MG63 (cell line): Measurements from ENCODE around the gene PDE3B. TPM values are rescaled to one million over a fixed set of nuclear protein-coding genes. Genes with fewer than 3 reads are reported as not detected.
"Not testable (repeated sequence)": the region's sequence is repeated elsewhere in the genome, so short reads cannot be mapped to it uniquely, and the experiment has no call there.

Source experiments
- DNase-seq: peaks from one replicate; pipeline ENCODE4 v3.0.0-alpha.2; 2020
- H3K27me3 ChIP-seq: fragments of 250-450 bp; sonication (Bioruptor Pico); 2 replicates; pipeline ENCODE4 v1.5.1; 2020; ENCODE audit warnings: mild to moderate bottlenecking, moderate library complexity
- H3K36me3 ChIP-seq: fragments of 250-450 bp; sonication (Bioruptor Pico); 2 replicates; pipeline ENCODE4 v1.5.1; 2020; ENCODE audit warnings: mild to moderate bottlenecking, moderate library complexity
- H3K4me3 ChIP-seq: fragments of 250-450 bp; sonication (Bioruptor Pico); 2 replicates; pipeline ENCODE4 v1.5.1; 2020; ENCODE audit warnings: mild to moderate bottlenecking, moderate library complexity
- H3K9me3 ChIP-seq: fragments of 250-450 bp; sonication (Bioruptor Pico); 2 replicates; pipeline ENCODE4 v1.5.1; 2020; ENCODE audit warnings: mild to moderate bottlenecking, moderate library complexity
- total RNA-seq: library from RNA; depleted of rRNA; stranded (reverse); fragments of >200 nt; shearing (Covaris generic); gene quantifications from 2 replicates; pipeline ENCODE4 v1.2.3, GENCODE V29; 2014; ENCODE audit warnings: low replicate concordance; rRNA removed

The PDE3B gene
- total RNA-seq, result not detected in 2 replicates

DNA sequence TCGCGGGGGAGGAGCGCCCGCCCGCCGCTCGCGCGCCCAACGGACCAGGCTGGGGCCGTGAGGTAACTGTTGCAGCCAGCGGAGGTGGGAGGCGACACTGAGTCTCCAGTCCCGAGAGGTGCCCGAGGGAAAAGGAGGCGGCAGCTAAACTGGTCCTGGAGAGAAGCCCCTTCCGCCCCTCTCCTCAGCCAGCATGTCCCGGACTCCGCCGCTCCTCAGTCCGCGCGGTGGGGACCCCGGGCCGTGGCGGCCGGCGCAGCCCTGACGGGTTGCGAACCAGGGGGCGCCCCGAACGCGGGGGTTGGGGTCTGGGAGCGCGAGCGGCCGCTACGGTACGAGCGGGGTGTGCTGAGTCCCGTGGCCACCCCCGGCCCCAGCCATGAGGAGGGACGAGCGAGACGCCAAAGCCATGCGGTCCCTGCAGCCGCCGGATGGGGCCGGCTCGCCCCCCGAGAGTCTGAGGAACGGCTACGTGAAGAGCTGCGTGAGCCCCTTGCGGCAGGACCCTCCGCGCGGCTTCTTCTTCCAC lies at the start of gene PDE3B:
TSS of gene PDE3B (plus strand) at position 108 of the 529 bp plus-strand sequence. CDS start at position 380, 272 bp downstream.
- Histone ChIP-seq H3K4me3 (peak within 1 kb of the TSS; percentile 48), H3K36me3 (no peaks in the 10 kb centered on the region), H3K9me3 (no peaks in the 10 kb centered on the region), H3K27me3 (peaks cover 34% of the 10 kb centered on the region)
- peak; percentile 42 for DNase-seq

DNA sequence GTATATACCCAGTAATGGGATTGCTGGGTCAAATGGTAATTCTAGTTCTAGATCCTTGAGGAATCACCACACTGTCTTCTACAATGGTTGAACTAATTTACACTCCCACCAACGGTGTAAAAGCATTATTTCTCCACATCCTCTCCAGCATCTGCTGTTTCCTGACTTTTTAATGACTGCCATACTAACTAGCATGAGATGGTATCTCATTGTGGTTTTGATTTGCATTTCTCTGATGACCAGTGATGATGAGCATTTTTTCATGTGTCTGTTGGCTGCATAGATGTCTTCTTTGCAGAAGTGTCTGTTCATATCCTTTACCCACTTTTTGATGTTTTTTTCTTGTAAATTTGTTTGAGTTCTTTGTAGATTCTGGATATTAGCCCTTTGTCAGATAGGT lies 48.3 kb upstream of the PDE3B start:
- H3K9me3 ChIP-seq, DNase-seq, H3K4me3 ChIP-seq, H3K27me3 ChIP-seq, H3K36me3 ChIP-seq: not testable (repeated sequence)

DNA sequence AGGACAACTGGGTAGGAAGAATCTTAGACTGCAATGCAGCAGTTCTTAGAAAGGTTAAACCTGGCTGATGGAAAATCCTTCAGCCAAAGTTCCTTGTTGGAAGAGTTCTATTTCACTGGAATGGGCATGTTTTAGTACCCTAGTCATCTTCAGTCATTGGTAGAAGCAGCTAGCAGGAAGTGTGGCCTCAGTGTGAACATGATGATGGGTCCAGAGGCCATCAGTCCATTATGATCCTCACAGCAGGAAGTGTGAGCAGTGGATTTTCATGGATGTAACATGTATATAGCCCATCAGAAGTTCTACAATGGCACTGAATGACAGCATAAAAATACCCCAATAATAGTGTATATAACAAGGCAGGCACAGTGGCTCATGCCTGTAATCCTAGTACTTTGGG lies 35.9 kb upstream of the PDE3B start:
- no peaks in the 10 kb centered on the region for H3K27me3 ChIP-seq
- DNase-seq, result no peak
- H3K9me3 ChIP-seq, result no peaks in the 10 kb centered on the region
- H3K36me3 ChIP-seq, result no peaks in the 10 kb centered on the region
- no peak overlapping the region for H3K4me3 ChIP-seq

DNA sequence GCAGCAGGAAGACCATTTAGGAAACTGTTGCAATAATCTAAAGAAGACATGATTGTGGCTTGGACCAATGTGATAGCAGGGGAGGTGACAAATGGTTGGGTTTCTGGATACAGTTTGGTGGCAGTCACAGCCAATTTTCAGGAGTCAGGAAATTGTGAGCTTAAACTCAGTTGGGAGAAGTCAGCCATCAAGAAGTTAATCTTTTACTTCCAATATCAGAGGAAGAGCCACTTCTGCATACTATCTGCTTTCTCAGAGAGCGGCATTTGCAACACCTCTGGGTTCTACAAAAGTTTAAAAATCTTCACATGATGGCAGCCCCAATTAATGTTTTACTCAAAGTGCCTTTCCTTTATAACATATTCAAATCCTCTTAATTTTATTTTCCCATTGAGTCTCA lies 33.7 kb upstream of the PDE3B start:
- H3K36me3 ChIP-seq, result no peaks in the 10 kb centered on the region
- no peaks in the 10 kb centered on the region for H3K27me3 ChIP-seq
- DNase-seq, result no peak
- H3K9me3 ChIP-seq, result no peaks in the 10 kb centered on the region
- no peak overlapping the region for H3K4me3 ChIP-seq

DNA sequence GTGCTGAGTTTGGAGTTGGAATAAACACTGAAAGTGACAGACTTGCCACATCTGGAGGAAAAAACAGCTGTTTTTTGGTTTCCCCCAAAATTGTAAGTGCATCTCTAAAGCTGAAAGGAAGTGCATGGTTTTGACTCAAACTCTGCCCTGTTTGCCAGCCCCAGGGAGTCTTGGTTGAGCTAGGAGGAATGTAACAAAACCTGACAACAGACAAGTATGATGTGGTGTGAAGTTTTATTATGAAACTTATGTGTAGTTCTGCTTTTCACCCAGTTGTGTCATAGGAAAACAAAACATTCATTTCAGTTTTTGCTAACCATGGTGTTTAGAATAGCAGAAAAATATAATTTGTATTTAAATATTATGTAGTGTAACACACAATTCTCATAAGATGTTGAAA lies 31.7 kb upstream of the PDE3B start:
- no peaks in the 10 kb centered on the region for H3K9me3 ChIP-seq
- no peak overlapping the region for H3K4me3 ChIP-seq
- DNase-seq, result no peak
- H3K36me3 ChIP-seq, result no peaks in the 10 kb centered on the region
- no peaks in the 10 kb centered on the region for H3K27me3 ChIP-seq

DNA sequence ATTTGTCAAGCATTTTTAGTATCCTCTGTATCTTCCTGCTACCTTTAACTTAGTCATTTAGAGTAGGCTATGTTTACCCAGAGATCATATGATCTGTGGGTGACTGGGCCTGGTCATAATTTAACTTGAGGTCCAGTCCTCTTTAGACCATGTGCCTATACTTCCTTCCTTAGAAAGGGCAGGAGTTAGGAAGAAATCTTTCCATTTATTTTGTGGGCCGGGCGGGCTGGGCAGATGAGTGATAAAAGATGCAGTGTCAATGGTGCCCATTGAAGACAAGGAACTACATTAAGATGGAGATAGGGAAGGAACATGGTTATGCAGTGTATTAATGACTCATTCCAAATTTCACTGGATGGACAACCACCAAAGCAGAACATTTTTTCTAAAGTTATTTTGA lies 30.9 kb upstream of the PDE3B start:
- Histone ChIP-seq H3K27me3 (no peaks in the 10 kb centered on the region), H3K9me3 (no peaks in the 10 kb centered on the region)
- no peak for DNase-seq

DNA sequence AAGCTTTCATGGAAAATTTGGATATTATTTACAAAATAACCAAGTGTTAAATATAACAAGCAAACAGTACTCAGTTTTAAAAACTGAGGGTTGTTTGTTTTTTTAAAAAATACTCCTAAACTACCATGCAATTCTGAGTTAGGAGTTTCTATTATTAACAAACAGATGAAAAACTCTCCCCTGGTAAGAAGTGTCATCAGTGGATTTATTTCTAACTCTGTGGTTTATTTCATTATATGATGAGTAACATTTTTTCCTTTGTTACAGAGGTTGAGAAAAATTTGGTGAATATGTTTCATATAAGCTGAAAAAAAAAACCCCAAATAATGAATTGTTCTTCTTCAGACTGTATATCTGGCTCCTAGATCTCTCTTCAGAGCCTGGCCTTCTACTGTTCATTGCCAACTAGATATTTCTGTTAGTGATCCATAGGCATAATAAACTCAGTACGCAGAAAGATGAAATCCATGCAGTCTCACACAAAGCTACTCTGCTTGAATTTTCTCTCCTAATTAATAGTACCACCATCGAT lies 29.4 kb upstream of the PDE3B start:
- H3K9me3 ChIP-seq, result no peaks in the 10 kb centered on the region
- H3K4me3 ChIP-seq, result no peak overlapping the region
- H3K27me3 ChIP-seq, result no peaks in the 10 kb centered on the region
- H3K36me3 ChIP-seq, result no peaks in the 10 kb centered on the region
- no peak for DNase-seq

More for the DNA sequence above, 30.9 kb upstream of the PDE3B start:
- no peak overlapping the region for H3K4me3 ChIP-seq
- H3K36me3 ChIP-seq, result no peaks in the 10 kb centered on the region

DNA sequence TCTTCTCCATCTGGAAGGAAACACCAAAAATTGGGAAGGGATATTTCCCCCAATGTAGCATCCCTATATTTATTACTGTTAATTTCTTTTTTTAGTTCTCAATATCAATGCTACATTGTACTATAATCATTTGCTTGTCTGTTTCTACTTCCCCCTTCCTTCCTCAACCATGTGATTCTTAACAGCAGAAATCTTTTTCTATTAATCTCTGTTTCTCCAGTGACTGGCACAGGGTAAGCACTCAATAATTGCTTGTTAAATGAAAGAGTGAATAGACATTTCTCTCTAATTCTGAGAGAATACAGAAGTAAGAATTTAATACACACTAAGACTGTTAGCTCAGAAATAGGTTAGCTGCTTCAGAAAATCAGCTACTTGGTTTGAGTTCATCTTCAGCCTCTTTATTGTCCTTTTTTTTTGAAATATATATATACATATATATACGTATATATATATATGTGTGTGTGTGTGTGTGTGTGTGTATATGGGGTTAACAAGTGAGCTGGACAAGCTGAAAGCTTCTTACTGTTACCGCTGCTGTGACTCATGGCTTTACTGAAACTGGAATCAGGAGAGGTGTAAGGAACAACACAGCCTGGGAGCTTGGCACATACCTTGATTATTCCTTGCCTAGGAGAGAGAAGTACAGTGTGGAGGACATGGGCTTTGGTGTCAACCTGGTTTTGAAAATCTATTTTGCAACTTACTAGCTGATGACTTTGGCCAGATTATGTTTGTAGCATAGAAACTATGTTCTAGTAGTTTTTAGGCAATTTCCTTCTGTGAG lies 26.2 kb upstream of the PDE3B start:
- H3K27me3 ChIP-seq, result no peaks in the 10 kb centered on the region
- H3K36me3 ChIP-seq, result no peaks in the 10 kb centered on the region
- H3K4me3 ChIP-seq, result no peak overlapping the region
- no peak for DNase-seq
- no peaks in the 10 kb centered on the region for H3K9me3 ChIP-seq

DNA sequence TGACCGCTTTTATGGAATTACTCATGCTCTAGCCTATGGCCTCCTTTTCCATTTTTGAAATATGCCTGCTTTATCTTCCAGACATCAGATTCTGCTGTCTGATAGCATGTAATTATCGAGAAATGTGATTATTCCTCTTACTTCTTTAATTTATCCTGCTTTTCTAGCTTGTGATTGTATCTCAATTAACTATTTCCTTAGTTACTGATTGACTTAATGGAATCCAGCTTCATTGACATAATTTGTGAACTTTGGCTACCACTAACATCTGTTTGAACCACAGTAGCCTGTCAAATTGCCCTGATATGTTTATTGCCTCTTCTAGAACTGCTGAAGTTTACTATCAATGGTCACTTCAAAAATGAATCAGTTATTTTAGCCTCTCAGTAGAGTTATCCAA lies 25.5 kb upstream of the PDE3B start:
- Histone ChIP-seq H3K27me3 (no peaks in the 10 kb centered on the region), H3K36me3 (no peaks in the 10 kb centered on the region), H3K9me3 (no peaks in the 10 kb centered on the region), H3K4me3 (no peak overlapping the region)
- no peak for DNase-seq

DNA sequence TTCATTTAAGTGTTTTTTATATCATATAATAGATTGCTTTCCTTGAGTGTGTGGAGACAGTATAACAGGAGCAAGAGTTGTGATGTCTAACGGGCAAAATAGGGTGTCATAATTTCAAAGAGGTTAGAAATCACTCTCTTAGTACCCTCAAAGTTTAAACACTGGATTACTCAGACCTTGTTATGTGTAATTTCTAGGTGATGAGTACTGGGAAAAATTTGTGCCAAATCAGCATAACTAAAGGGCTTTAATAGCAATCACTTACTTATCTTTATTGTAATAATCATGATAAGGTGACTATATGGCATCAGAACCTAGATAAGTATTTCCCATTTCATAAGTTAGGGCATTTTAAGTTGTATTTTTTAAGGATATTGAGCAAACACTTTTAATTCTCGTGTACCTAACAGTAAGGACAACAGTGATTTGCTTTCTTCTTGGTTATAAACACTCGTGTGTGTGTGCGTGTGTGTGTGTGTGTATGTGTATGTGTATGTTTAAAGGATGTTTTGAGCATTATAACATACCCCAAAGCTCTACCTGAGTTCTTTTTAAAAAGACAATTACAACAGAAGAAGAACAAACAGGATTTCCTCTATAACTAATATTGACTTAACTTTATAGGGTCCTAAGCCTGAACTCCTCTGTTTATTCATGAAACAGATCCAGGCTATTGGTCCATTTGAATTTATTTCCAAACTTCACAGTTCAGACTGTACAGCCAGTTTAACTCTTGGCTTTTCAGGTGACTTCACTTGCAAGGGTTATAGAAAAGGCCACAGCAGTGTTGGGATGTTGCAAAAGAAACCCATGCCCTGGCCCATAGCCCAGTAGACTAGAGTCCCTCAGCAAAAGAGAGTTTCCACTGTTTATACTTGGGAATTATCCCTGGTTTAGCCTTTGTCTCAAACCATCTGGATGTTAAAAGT lies 23.7 kb upstream of the PDE3B start:
- H3K9me3 ChIP-seq, result no peaks in the 10 kb centered on the region
- no peak for DNase-seq
- H3K27me3 ChIP-seq, result no peaks in the 10 kb centered on the region
- H3K4me3 ChIP-seq, result no peak overlapping the region
- no peaks in the 10 kb centered on the region for H3K36me3 ChIP-seq

DNA sequence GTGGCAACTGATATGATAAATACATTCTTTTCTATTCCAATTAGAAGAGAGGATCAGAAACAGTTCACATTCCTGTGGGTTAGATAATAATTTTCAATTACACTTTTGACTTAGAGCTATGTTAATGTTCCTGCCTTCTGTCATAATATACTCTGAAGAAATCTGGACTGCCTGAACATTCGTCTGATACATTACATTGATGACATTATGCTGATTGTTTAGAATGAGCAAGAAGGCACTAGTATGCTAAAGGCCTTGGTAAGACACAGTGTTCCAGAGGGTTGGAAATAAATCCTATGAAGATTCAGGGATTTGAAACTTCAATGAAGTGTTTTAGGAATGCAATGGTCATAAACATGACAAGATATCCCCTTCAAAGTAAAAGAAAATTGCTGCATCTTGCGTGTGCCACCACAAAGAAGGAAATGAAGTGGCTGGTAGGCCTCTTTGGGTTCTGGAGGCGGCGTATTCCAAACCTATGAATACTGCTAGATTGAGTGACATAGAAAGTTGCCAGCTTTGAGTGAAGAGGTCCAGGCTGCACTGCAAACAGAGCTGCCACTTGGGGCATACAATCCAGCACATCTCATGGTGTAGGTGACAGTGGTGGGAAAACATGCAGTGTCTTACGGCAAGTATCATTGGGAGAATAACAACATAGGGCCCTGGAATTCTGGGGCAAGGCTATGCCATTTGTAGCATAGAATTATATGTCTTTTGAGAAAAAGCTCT lies 21.2 kb upstream of the PDE3B start:
- Histone ChIP-seq H3K36me3 (no peaks in the 10 kb centered on the region), H3K4me3 (no peak overlapping the region), H3K27me3 (no peaks in the 10 kb centered on the region), H3K9me3 (no peaks in the 10 kb centered on the region)
- DNase-seq, result no peak

DNA sequence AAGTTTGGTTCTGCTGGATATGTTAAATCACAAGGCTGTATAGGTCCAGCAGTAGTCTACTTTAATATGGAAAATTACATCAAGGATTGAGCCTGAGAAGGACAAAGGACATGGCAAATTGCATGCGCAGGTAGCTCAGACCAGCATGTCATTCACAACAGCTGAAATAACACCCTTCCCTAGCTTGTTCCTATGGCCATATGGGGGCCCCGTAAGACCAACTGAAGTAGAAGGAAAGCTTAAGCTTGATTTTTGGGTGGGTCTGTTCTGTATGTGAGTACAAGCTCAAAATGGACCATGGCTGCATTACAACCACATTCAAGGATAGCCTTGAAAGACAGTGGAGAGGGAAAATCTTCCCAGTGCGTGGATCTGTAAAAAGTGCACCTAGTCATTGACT lies 20.6 kb upstream of the PDE3B start:
- H3K36me3 ChIP-seq, result no peaks in the 10 kb centered on the region
- no peak for DNase-seq
- H3K4me3 ChIP-seq, result no peak overlapping the region
- H3K9me3 ChIP-seq, result no peaks in the 10 kb centered on the region
- H3K27me3 ChIP-seq, result no peaks in the 10 kb centered on the region

DNA sequence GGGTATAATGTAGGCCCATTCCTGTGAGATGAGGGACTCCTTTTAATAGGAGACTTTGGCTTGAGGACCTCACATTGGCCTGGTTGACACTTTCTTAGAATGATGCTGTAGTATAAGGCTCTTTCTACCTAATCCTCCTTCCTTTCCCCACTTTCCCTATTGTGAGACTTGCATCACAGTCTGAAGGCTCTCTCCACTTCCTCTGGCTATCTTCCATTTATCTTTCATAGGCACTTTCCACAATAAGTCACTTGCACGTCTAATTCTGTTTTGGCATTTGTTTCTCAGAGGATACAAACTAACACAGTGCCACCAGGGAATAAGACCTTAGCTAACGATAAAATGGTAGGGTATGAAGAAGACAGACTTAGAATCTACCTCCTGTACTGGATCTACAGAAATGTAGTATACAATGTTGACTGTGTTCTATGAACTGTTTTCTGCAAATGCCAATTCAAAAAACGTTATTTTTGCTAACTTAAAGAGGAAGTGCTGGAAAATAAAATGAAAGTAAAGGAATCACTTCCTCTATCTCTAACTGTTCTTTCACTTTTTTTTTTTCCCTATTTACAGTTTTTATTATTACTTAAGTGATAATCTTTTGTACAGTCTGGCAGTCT lies 17.9 kb upstream of the PDE3B start:
- Histone ChIP-seq H3K36me3 (no peaks in the 10 kb centered on the region), H3K4me3 (no peak overlapping the region), H3K9me3 (no peaks in the 10 kb centered on the region), H3K27me3 (no peaks in the 10 kb centered on the region)
- no peak for DNase-seq

DNA sequence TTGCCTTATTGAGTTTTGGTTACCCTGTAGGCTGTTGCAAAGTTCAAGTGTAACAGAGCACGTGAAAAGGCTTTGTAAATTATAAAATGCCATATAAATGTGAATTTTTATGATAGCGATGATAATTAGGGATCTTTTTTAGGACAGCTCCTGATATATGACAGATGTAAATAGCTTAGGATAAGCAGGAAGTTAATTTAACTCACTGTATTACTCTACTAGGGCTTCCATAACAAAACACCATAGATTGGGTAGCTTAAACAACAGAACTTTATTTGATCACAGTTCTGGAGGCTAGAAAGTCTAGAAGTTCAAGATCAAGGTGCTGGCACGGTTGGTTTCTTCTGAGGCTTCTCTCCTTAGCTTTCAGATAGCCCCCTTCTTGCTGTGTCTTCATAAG lies 17.0 kb upstream of the PDE3B start:
- DNase-seq, result no peak
- H3K4me3 ChIP-seq, result no peak overlapping the region
- H3K9me3 ChIP-seq, result no peaks in the 10 kb centered on the region
- H3K27me3 ChIP-seq, result no peaks in the 10 kb centered on the region
- no peaks in the 10 kb centered on the region for H3K36me3 ChIP-seq

DNA sequence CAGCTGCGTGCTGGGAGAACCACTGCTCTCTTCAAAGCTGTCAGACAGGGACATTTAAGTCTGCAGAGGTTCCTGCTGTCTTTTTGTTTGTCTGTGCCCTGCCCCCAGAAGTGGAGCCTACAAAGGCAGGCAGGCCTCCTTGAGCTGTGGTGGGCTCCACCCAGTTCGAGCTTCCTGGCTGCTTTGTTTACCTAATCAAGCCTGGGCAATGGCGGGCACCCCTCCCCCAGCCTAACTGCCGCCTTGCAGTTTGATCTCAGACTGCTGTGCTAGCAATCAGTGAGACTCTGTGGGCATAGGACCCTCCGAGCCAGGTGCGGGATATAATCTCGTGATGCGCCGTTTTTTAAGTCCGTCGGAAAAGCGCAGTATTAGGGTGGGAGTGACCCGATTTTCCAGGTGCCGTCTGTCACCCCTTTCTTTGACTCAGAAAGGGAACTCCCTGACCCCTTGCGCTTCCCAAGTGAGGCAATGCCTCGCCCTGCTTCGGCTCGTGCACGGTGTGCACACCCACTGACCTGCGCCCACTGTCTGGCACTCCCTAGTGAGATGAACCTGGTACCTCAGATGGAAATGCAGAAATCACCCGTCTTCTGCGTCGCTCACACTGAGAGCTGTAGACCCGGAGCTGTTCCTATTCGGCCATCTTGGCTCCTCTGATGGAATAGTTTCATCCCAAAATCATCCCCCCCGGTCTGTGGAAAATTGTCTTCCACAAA lies 9.9 kb upstream of the PDE3B start:
- H3K4me3 ChIP-seq, DNase-seq, H3K27me3 ChIP-seq, H3K9me3 ChIP-seq, H3K36me3 ChIP-seq: not testable (repeated sequence)

DNA sequence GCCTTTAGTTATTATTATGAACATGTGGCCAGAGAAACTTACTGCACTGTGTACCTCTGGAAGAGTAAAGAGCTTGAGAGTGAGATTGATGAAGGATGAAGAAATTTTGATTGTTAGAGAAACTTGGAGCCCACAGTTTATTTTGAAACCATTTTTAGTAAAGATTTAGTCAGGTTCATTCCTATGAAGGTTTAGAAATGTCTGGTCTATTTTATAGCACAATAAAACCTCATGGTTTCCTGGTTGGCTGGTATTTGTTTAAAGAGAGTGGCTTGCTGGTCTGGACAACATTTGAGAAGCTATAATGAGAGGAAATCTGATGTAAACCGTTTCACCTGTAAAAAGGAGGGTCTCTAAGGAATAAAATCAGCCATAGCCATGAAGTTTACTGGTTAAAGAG lies 8.8 kb upstream of the PDE3B start:
- H3K9me3 ChIP-seq, result no peaks in the 10 kb centered on the region
- H3K27me3 ChIP-seq, result no peaks in the 10 kb centered on the region; the same call in 1 of the 2 replicates
- DNase-seq, result no peak
- no peak overlapping the region for H3K4me3 ChIP-seq
- no peaks in the 10 kb centered on the region for H3K36me3 ChIP-seq
